ENCODE data around the gene CCER1. TPM values are rescaled to one million over a fixed set of nuclear protein-coding genes. Genes with fewer than 3 reads are reported as not detected.
A peak's percentile ranks its signal among the peaks of the same experiment; 100 is the strongest.

CCER1 gene
- total RNA-seq, 2 experiments from 2014 or later, result not detected

DNA sequence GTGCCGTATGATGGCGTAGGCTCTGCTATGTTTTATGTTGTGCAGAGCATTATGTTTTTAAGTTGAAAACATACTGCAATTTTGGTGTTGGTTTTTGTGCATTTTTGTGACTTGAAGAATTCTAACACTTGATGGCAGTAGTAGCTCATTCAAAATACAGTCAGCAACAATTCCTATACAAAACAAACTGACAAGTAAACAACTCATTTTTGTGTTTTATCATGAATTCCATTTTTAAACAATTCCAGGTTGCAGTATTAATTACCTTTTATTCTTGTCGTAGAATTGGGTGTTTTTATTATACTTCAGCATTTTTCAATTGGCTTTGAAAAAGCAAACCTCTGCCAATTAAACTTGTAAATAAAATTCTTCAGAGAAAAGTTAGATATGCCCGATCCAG is 4.1 kb upstream of the CCER1 start:
- no peak for ATAC-seq
- Mint-ChIP-seq H3K27ac (no peak overlapping the region), H3K4me1 (no peaks in the 10 kb centered on the region), H3K27me3 (no peaks in the 10 kb centered on the region), H3K4me3 (no peak overlapping the region), H3K36me3 (no peaks in the 10 kb centered on the region), H3K9me3 (ENCODE audit: low read depth) (no peaks in the 10 kb centered on the region)
- DNase-seq, result no peak
- CTCF ChIA-PET, result interaction anchor here (0.8 to 2.0 kb wide), 6 partner anchors 10 to 396 kb away, joined by 3 to 9 read pairs (median 4); no protein-coding TSS in a partner anchor

DNA sequence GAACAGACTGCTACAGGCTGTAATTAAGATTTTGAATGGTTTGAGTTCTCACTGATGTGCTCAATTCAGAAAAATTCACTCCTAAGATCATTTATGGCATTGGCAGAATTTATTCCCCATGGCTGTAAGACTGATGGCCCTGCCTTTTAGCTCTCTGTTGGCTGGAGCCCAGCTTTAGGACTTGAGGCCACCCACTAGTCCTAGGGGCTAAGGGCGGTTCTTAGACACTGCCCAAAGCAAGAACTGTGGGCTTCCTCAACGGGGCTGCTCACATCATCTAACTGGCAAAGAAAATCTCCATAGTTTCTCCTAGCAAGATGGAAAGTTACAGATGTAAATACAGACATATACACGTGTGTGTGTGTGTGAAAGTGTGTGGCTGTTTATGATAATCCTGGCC is 3.4 kb upstream of the CCER1 start:
- H3K4me1 Mint-ChIP-seq, result no peaks in the 10 kb centered on the region
- CTCF ChIA-PET, result interaction anchor here (0.8 to 2.0 kb wide), 4 partner anchors 9 to 397 kb away, joined by 3 to 9 read pairs (median 4); no protein-coding TSS in a partner anchor
- no peak for ATAC-seq

DNA sequence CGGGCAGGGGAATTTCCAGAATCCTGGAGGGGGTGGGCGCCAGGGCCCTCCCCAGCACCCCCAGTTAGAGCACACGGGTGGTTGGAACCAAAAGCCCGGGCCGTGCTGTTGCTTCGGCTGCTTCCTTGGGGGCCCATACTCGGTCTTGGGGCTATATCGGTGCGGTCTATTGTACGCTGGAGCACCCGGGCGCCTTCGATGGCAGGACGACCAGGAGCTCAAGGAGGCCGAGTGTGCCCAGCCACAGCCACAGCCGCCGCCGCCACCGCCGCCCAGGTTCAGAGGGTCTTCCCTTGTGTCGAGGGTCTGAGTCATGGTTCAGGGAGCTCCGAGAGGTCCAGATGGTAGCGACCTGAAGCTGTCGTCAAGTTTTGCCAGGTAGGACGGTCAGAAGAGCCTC is 548 bp downstream of the CCER1 start:
- CTCF ChIA-PET, result no interaction called here
- H3K27ac Mint-ChIP-seq, result no peak overlapping the region
- no peaks in the 10 kb centered on the region for H3K36me3 Mint-ChIP-seq
- H3K9me3 Mint-ChIP-seq (ENCODE audit: low read depth), result no peaks in the 10 kb centered on the region
- H3K4me3 Mint-ChIP-seq, result no peak overlapping the region
- DNase-seq (no peak), ATAC-seq (no peak)
- H3K27me3 Mint-ChIP-seq, result no peaks in the 10 kb centered on the region
- H3K4me1 Mint-ChIP-seq, result no peaks in the 10 kb centered on the region

More for the DNA sequence above, 3.4 kb upstream of the CCER1 start:
- H3K27me3 Mint-ChIP-seq, result no peaks in the 10 kb centered on the region
- no peaks in the 10 kb centered on the region for H3K9me3 Mint-ChIP-seq (ENCODE audit: low read depth)
- DNase-seq, result no peak
- H3K36me3 Mint-ChIP-seq, result no peaks in the 10 kb centered on the region
- H3K27ac Mint-ChIP-seq, result no peak overlapping the region
- H3K4me3 Mint-ChIP-seq, result no peak overlapping the region

DNA sequence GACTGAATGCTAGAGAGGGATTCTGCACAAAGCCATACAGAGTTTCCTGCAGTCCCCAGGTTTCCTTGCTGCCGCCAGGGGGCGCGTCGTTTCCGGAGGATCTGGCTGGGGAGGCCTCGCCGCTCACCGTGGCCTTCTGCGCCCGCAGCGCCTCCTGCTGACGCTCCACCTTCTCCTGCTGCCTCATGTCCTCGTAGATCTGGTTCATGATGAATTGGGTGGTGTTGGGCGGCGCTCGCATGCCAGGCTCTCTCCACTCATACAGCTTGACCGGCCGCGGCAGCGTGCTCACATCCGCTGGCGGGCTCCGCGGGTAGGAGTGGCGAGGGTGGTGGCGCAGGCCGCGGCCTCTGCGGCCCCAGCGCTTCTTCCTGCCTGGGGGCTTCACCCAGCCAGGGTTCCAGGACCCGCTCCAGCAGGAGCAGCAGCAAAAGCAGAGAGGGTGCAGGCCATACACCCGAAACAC is 987 bp downstream of the CCER1 start:
- no peak for DNase-seq
- CTCF ChIA-PET, result no interaction called here
- no peak overlapping the region for H3K27ac Mint-ChIP-seq
- no peaks in the 10 kb centered on the region for H3K27me3 Mint-ChIP-seq
- H3K4me3 Mint-ChIP-seq, result no peak overlapping the region
- no peaks in the 10 kb centered on the region for H3K9me3 Mint-ChIP-seq (ENCODE audit: low read depth)
- no peaks in the 10 kb centered on the region for H3K4me1 Mint-ChIP-seq
- no peaks in the 10 kb centered on the region for H3K36me3 Mint-ChIP-seq
- ATAC-seq, result no peak

DNA sequence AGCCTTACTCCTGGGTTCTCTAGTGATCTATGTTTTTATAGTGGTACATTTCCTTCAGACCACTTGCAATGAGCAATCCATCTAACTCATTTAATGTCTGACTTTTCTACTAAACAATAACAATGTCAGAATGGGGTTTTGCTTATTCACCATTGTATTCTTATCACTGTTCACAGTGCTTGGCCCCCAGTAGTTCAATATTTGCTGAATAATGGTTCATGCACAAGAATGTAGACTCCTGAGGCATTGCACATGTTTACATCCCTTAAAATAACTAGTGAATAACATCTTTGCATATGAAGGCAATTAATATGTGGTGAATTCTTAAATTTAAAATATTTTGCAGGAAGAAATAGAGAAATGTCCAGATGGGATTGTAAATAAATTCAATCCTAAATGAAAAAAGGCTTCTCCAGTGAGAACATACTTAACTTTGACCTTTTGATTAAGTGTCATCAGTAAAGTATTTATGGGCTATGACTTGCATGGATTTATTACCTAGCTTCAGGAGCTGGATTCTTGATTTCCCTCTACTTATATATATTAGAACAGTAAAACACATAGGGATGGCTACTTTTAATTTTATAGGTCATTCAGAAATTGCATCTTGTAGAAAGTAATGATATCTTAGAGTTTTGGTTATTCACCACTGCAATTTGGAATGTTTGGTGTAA is 3.4 kb downstream of the CCER1 start:
- Mint-ChIP-seq H3K27ac (no peak overlapping the region), H3K4me1 (no peaks in the 10 kb centered on the region), H3K9me3 (ENCODE audit: low read depth) (no peaks in the 10 kb centered on the region), H3K36me3 (no peaks in the 10 kb centered on the region), H3K27me3 (no peaks in the 10 kb centered on the region), H3K4me3 (no peak overlapping the region)
- ATAC-seq, result no peak
- CTCF ChIA-PET, result interaction anchor here (0.7 kb wide), 1 partner anchor 9 kb away, joined by 3 read pairs; no protein-coding TSS in a partner anchor
- no peak for DNase-seq

DNA sequence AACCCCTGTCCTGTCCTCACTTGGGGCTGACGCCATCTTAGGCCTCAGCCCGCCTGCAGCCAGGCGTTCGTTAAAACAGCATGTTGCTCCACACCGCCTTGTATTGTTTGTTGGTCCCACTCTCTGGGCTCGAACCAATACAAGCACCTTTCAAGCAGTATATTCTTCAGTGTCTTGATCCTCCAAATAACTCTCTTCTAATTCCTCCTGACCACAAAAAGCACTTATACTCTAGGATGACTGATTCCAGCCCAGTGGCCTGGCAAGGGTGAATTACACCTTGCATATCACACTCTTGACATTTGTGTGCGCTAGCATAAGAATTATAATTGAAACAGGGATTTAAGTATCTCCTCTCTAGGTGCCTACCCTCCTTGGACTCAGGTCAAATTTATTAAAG is 7.1 kb downstream of the CCER1 start:
- Mint-ChIP-seq H3K27ac (no peak overlapping the region), H3K36me3 (no peaks in the 10 kb centered on the region), H3K27me3 (no peaks in the 10 kb centered on the region), H3K4me3 (no peak overlapping the region), H3K9me3 (ENCODE audit: low read depth) (no peaks in the 10 kb centered on the region), H3K4me1 (no peaks in the 10 kb centered on the region)
- DNase-seq, result no peak
- CTCF ChIA-PET, result no interaction called here
- no peak for ATAC-seq

DNA sequence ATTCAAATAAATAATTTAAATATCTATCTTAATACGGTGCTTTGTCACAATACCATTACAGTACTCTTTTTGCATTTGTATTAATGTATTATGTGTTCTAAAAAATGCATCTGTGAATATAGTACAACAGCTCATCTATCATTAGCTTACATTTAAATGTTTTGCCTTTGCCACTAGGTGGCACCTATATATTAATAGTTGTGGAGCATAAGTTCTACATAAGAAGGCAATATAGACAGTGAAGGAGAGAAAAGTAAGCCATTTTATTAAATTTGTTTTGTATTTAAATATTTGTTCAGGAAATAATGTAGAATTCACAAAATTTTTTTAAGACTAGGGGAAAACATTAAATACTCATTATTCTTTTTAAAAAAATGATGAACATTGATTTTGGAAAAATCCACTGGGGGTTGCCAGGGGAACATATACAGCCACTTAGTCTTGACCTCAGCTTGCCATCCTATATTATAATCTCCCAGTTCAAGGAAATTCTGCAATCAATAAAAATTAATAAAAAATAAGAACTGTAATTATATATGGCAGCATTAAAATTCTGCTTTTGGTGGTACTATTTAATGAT is 9.8 kb downstream of the CCER1 start:
- Mint-ChIP-seq H3K4me3 (no peak overlapping the region), H3K27ac (no peak overlapping the region), H3K9me3 (ENCODE audit: low read depth) (no peaks in the 10 kb centered on the region), H3K36me3 (no peaks in the 10 kb centered on the region), H3K27me3 (peaks cover 3% of the 10 kb centered on the region), H3K4me1 (no peaks in the 10 kb centered on the region)
- ATAC-seq (peak; percentile 60), DNase-seq (no peak)
- CTCF ChIA-PET, result interaction anchor here (1.2 to 2.7 kb wide), 3 partner anchors 14 to 165 kb away, joined by 3 to 14 read pairs (median 9); no protein-coding TSS in a partner anchor

DNA sequence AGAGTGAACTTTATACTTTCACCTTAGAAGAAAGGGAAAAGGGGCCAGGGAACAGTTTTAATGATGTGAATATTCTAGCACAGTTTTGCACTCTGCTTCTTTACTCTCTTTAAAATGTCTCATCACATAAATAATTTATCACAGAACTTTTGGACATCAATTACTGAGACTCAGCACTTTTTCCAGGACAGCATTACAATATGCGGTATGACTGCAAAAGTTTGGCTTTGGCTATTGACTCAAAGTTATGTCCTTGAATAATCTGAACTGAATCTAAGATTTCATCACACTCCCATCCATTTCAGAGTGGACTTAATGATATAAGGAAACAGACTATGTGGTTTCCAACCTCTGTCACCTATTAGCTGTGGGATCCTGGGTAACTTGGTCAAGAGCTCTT is 11.7 kb downstream of the CCER1 start:
- Mint-ChIP-seq H3K27me3 (peaks cover 10% of the 10 kb centered on the region), H3K36me3 (no peaks in the 10 kb centered on the region), H3K4me3 (no peak overlapping the region), H3K27ac (no peak overlapping the region), H3K9me3 (ENCODE audit: low read depth) (no peaks in the 10 kb centered on the region), H3K4me1 (no peaks in the 10 kb centered on the region)
- ATAC-seq (no peak), DNase-seq (no peak)
- CTCF ChIA-PET, result no interaction called here

DNA sequence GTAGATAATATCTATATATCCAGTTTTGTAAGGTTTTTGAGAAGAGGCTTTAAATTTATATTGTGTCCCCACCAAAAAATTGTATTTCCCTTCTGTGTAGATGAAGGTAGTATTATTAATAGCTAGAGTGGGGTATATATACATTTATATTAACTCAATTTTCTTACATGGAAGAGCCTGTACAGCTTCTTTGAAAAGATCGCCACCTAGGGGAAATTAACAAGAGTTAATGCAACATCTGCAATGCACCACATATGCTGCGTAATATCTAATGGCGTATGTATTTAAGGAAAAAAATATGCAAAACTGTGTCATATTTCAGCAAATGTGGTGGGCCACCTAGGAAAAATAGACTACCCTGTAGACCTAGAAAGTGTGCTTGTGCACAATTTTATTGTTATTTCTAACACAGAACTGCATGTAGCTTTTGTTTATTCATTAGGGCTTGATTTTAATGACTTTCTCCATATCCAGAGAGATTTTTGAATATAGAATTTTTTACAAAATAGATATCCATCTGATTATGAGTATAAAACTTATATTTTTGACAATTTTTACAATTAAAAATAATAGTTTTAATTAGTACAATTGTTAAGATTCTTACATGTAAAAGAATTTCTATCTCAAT is 14.0 kb downstream of the CCER1 start:
- peaks cover 14% of the 10 kb centered on the region for H3K27me3 Mint-ChIP-seq
- ATAC-seq (no peak), DNase-seq (no peak)
- H3K4me1 Mint-ChIP-seq, result no peaks in the 10 kb centered on the region
- no peaks in the 10 kb centered on the region for H3K9me3 Mint-ChIP-seq (ENCODE audit: low read depth)
- H3K27ac Mint-ChIP-seq, result no peak overlapping the region
- CTCF ChIA-PET, result interaction anchor here (0.7 to 2.0 kb wide), 4 partner anchors 15 to 1397 kb away, joined by 3 to 4 read pairs (median 4); no protein-coding TSS in a partner anchor
- H3K4me3 Mint-ChIP-seq, result no peak overlapping the region
- H3K36me3 Mint-ChIP-seq, result no peaks in the 10 kb centered on the region

DNA sequence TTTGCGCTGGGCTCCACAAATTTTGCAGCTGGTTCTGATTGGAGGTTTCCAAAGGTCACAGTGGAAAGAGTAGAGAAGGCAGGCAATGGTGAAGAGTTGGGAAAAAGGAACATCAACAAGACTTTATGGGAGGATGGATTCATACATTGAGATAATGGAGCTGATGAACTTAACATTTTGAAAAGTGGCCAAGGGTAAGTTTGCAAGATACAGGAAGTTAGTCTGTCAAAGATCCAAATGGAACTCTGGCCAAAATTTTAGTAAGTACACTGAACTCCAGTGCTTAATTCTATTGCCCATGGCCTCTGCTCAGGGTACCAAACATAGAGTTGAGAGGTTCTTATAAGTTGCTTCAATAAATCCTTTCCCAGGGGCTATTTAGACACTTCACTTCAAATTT is 15.6 kb downstream of the CCER1 start:
- no peak overlapping the region for H3K27ac Mint-ChIP-seq
- no peaks in the 10 kb centered on the region for H3K4me1 Mint-ChIP-seq
- H3K9me3 Mint-ChIP-seq (ENCODE audit: low read depth), result no peaks in the 10 kb centered on the region
- no peak overlapping the region for H3K4me3 Mint-ChIP-seq
- DNase-seq (no peak), ATAC-seq (no peak)
- no peaks in the 10 kb centered on the region for H3K36me3 Mint-ChIP-seq
- H3K27me3 Mint-ChIP-seq, result peaks cover 19% of the 10 kb centered on the region
- CTCF ChIA-PET, result no interaction called here

DNA sequence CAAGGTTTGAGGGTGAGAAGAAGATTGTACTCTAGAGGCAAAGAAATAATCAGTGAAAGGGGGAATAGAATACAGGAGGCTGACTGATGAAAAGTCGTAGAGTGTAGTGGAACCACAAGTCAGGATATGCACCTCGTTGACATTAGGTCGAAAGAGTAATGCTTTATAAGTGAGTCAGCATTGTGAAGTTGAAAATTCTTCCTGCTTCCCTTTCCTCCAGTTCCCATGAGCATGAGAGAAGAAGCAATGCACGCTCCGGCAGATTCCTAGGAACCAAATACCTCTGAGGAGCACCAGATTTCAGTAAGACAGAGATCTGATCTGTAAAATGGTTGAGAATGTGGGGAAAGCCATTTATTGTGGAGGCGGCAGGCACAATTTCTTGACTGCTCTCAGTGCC is 16.5 kb downstream of the CCER1 start:
- Mint-ChIP-seq H3K27ac (no peak overlapping the region), H3K9me3 (ENCODE audit: low read depth) (no peaks in the 10 kb centered on the region), H3K27me3 (peaks cover 21% of the 10 kb centered on the region), H3K36me3 (no peaks in the 10 kb centered on the region), H3K4me1 (no peaks in the 10 kb centered on the region), H3K4me3 (no peak overlapping the region)
- CTCF ChIA-PET, result no interaction called here
- no peak for DNase-seq
- no peak for ATAC-seq

DNA sequence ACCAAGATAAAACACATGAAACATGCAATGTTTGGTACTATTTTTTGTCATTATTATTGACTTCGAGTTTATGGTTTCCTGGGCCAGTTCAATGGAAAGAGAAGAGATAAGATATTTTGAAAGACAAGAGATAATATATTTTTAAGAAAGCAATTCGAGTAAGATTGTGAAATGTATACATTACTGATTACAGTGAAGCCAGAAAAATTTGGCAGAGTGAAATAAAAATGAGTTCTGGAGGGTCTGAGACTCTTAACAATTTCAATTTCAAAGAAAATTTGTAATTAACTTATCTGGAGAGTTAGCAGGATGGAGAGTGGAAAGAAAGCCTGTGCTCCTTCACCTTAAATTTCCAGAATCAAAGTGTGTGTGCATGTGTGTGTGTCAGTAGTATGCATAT is 17.3 kb downstream of the CCER1 start:
- CTCF ChIA-PET, result no interaction called here
- H3K9me3 Mint-ChIP-seq (ENCODE audit: low read depth), result no peaks in the 10 kb centered on the region
- ATAC-seq, result no peak
- no peak overlapping the region for H3K27ac Mint-ChIP-seq
- no peaks in the 10 kb centered on the region for H3K36me3 Mint-ChIP-seq
- no peaks in the 10 kb centered on the region for H3K4me1 Mint-ChIP-seq
- no peak for DNase-seq
- no peak overlapping the region for H3K4me3 Mint-ChIP-seq
- peaks cover 19% of the 10 kb centered on the region for H3K27me3 Mint-ChIP-seq

DNA sequence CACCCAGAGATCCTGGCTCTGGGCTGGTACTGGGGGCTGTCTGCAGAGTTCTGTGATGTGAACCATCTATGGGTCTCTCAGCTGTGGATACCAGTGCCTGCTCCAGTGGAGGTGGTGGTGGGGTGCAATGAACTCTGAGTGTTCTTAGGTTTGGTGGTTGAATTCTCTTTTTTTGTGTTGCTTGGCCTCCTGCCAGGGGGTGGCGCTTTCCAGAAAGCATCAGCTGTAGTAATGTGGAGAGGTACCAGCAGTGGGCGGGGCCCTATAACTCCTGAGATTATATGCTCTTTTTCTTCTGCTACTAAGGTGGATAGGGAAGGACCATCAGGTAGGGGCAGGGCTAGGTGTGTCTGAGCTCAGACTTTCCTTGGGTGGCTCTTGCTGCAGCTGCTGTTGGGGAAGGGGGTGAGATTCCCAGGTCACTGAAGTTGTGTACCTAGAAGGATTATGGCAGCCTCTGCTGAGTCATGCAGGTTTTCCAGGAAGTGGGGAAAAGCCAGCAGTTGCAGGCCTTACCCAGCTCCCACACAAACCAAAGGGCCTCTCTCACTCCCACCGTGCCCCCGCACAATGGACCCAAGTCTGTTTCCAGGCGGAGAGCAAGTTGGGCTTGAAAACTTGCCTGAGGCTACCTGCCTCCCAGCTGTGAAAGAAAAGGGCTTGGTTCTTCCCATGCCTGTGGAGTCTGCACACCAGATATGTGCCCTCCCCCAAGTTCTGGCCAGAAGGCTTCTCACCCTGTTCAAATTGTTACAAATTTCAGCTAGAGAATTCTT is 18.6 kb downstream of the CCER1 start:
- H3K4me3 Mint-ChIP-seq, result no peak overlapping the region
- CTCF ChIA-PET, result interaction anchor here (0.7 kb wide), 1 partner anchor 466 kb away, joined by 4 read pairs; no protein-coding TSS in a partner anchor

More for the DNA sequence above, 18.6 kb downstream of the CCER1 start:
- no peak for ATAC-seq
- no peak for DNase-seq
- no peaks in the 10 kb centered on the region for H3K4me1 Mint-ChIP-seq
- no peaks in the 10 kb centered on the region for H3K9me3 Mint-ChIP-seq (ENCODE audit: low read depth)
- peaks cover 18% of the 10 kb centered on the region for H3K27me3 Mint-ChIP-seq
- no peaks in the 10 kb centered on the region for H3K36me3 Mint-ChIP-seq
- H3K27ac Mint-ChIP-seq, result no peak overlapping the region

All from activated CD8-positive, alpha-beta memory T cell treated with anti-CD3 and anti-CD28 coated beads, Interleukin-2, amount 10 ng/mL, durations not matched to agents 7 days and 5 days (primary cell).